SK-N-MC (cell line): ENCODE results near the gene FOSL2.

Source experiments
- EZH2 ChIP-seq: fragments of 200-600 bp; sonication (generic); IDR thresholded peaks from one replicate; pipeline ENCODE4 v1.6.1; 2017; ENCODE audit warnings: antibody characterized with exemption
- POLR2AphosphoS5 ChIP-seq: IDR thresholded peaks from 2 replicates; pipeline ENCODE4 v1.6.1; 2012; ENCODE audit warnings: mild to moderate bottlenecking, low read depth, low read length, borderline replicate concordance

GRCh38 chr2:28433935-28434599, 41.4 kb downstream of the FOSL2 start:
- TF ChIP-seq EZH2 (no peak), POLR2AphosphoS5 (no peak)
